GM20431 (cell line): ENCODE measurements around the gene SHMT2.

Experiments
- in situ Hi-C: fragments of 300-500 bp; cut with MseI, MboI; formaldehyde crosslinking; loops from one replicate; pipeline ENCODE4 v1.15.0; 2020; ENCODE audit warnings: low sequenced_read_pairs; ENCODE audit not compliant: unreplicated experiment

SHMT2 gene

GRCh38 chr12:57213058-57213715 is 16.3 kb upstream of the SHMT2 start:
- in situ Hi-C loops, result no loop called here

GRCh38 chr12:57213763-57214397 is 15.6 kb upstream of the SHMT2 start:
- in situ Hi-C loops, result no loop called here

DNA sequence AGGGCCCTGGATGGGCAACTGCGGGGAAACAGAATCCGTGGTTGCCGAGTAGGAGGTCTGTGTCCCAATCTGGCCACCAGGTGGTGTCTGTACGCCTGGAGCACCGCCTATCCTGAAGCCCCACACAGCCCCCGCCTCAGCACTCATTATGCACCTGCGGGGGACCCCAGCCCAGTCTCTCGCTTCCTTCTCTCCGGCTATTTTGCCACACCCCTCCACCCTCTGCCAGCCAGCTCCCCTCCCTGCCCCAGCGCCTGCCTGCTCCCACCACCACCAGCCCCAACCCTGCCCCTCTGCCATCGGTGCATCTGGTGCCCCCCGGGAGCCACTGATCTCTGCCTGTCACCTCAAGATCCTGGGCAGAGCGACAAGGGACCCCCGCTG is 15.1 kb upstream of the SHMT2 start:
- in situ Hi-C loops, result no loop called here

GRCh38 chr12:57215065-57215464 is 14.4 kb upstream of the SHMT2 start:
- in situ Hi-C loops, result no loop called here

GRCh38 chr12:57215668-57216013 is 13.9 kb upstream of the SHMT2 start:
- in situ Hi-C loops, result no loop called here

DNA sequence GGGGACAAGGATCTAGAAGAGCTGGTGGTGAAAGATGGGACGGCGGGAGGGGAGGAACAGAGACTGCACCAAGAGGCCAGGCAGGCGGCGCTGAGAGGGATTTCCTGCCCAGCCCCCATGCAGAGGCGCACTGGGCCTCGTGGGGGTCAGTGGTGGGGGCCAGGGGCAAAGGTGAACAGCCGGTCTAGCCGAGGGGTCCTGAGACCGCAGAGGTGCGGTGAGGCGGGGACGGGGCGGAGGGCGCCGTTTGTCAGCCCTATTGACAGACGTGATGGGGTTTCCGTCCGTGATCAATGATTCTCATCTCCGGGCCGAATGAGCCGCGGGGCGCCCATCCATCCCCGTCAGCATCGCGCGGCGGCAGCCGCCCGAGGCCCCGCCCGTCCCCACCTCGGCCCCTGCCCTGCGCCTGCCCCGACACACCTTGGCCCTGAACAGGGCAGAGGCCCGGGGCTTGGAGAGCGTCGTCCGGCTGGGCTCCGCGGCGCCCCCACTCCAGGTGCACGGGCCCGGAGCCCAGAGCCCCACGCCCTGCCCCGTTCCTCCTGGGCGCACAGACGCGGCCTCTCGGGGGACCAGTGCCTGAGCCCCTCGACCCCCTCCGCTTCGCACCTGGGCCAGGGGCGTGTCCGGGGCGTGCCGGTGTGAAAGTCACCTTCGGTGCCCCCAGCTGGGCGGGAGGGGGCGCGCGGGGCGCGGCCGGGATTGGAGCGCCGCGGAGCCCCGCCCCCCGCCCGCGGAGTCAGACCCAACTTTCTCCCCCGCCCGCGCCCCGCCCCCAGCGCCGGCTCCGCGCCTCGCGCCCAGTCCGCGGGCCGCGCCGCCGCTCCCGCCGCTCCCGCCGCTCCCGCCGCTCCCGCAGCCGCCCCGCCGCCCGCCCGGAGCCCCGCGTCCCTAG is 13.2 kb upstream of the SHMT2 start, which contains the start of gene NXPH4:
Gene NXPH4 (plus strand): TSS at position 781 of the 898 bp plus-strand sequence. CDS start 176 bp downstream, outside the sequence.
- in situ Hi-C loops, result no loop called here

GRCh38 chr12:57216921-57217879 is 12.3 kb upstream of the SHMT2 start:
- in situ Hi-C loops, result no loop called here

DNA sequence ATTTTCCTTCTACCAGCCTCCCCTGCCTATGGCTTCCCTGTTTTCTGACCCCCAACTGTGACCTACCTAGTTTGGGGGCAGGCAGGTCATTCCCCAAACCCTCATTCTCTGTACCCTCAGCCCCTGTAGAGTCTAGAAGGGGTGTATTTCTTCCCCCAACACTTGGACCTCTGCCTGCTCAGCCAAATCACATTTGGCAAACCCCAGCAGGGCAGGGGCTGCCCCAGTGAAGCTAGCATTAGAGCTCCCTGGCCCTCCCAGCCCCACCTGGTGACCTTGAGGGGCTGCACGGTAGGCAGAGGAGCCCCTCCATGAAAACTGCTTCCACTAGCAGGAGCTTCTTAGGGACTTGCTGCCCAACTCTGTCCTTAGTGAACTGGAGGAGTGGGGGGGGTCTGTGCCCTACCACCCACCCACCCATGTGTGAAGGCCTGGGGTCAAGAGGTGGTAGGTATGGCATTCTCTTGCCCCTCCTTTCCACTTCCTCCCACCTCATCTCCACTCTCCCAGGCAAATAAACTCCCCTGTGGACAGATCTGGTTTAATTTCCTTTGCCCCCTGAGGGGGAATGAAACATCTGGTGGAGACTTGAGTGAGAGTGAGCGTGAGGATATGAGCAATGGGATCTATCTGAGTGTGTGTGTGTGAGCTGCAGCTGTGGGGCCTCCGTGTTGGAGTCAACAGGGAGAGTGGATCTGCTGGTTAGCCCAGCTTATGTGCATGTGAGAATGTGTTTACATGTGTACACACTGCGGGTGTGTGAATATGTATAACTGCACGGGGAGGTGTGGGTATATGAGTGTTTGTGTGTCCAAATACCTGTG is 11.3 kb upstream of the SHMT2 start:
- in situ Hi-C loops, result no loop called here

DNA sequence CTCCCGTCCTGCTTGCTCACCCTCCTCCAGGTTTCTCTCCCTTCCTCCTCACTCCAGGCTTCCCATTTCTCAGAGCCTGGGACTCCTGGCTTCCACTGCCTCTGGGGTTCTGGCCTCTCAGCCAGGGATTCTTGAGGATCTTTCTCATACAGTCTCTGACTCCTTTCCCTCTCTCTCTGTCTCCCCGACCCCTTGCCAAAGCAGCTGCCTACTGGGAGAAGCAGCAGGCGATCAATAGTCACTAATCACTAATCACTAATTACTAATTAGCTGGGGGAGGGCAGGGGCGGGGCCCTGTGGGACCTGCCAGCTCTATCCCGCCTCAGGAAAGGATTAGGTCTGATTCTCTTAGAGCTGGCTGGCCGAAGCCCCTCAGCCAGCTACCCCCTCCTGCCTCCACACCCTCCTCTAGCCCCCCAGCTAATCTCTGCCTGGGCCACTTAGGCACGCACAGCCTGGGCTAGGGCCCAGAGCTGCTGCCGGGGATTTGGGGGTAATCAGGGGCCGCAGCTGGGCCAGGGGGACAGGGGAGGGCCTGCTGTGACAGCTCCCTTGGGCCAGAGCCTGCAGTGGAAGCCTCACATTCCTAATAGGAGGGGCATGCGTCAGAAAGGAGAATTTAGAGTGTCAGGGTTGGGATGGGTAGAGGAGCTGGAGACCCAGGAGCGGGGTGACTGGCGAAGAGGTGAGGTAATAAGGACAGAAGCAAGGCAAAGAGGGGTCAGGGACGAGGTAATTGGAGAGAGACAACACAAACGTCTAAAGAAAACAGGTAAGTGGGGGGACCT is 10.1 kb upstream of the SHMT2 start:
- in situ Hi-C loops, result no loop called here

- in situ Hi-C loops, result no loop called here
Measured at GRCh38 chr12:57219993-57220754, 9.3 kb upstream of the SHMT2 start.

DNA sequence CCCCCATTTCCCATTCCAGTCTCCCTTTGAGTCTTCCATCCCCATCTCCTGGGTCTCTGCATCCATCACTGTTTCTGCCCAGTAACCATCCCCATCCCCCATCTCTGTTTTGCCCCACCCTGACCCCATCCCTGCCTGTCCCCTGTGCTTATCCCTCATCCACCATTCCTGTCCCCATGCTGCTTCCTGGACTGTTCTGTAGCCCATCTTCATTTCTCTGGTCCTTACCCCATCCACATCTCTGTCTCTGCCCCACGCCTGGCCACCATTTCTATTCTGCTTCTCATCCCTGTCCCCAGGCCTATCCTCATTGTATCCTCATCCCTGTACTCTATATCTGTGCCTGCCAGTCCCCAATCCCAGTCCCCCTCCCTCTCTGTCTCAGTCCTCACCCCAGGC is 8.7 kb upstream of the SHMT2 start:
- in situ Hi-C loops, result no loop called here

DNA sequence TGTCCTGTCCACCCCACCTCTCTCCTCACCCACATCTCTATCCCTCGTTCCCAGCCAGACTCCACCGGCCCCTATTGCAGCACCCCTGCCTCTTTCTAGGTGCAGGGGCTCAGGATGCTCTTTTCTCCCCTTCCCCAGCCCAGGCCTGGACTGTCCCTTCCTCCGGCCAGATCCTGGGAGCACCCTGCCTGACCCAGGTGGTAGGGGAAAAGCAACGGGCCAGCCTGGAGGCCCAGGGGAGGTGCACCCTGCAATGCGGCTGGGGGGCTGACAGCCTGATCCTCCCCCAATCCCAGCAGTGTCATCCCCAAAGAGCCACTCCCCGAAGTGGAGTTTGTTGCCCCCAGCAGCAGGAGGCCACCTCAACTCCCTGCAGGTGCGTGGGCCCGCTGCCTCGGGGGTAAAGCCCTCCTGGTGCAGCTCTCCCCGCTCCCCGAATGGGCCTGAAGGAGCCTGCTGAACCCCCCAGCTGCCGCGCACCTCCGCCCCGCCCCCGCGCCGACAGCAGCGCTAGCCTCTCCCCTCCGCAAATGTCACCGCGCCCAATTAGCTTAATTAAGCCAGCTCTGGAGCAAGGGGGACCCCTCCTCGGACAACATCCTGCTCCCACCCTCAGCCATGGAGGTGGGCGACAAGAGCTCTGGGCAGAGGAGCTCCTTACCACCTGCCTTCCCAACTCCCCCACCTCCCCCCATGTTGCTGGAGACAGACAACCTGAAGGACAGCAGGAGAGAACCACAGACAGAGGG is 8.2 kb upstream of the SHMT2 start:
- in situ Hi-C loops, result no loop called here

- in situ Hi-C loops, result no loop called here
Measured at GRCh38 chr12:57222286-57223190, 7.0 kb upstream of the SHMT2 start.

- in situ Hi-C loops, result no loop called here
Measured at GRCh38 chr12:57223191-57224165, 6.0 kb upstream of the SHMT2 start.
